Heart left ventricle (tissue), 16 donors: ENCODE data around the gene DIABLO. TPM values are rescaled to one million over a fixed set of nuclear protein-coding genes. Genes with fewer than 3 reads are reported as not detected.
A peak's percentile ranks its signal among the peaks of the same experiment; 100 is the strongest.

Experiments used
- ATAC-seq, 4 donors: fragments of 200-7000 bp; cut with Tn5 transposase; one replicate each; pipeline ENCODE4 v1.9.1; 2020 to 2022; ENCODE audit warnings: moderate library complexity in 4 of 4, mild to moderate bottlenecking in 3 of 4, moderate number of reproducible peaks in 1 of 4
- DNase-seq, 5 donors: peaks; one replicate each; pipeline ENCODE4 v3.0.0-alpha.2; 2020
- H3K27ac ChIP-seq, 12 donors: fragments of 200-600 bp; sonication (generic) in 4 of 12; one replicate each; pipeline versions ENCODE4 v1.5.0 to v1.8.0; 2016 to 2022; ENCODE audit warnings: mild to moderate bottlenecking in 2 of 12
- H3K27me3 ChIP-seq, 9 donors: fragments of 200-600 bp; sonication (generic) in 2 of 9; one replicate each; pipeline versions ENCODE4 v1.5.1 to v1.8.0; 2016 to 2022; ENCODE audit warnings: mild to moderate bottlenecking in 3 of 9
- H3K36me3 ChIP-seq, 9 donors: fragments of 200-600 bp; sonication (generic) in 2 of 9; one replicate each; pipeline versions ENCODE4 v1.5.0 to v1.8.0; 2018 to 2022; ENCODE audit warnings: mild to moderate bottlenecking in 2 of 9
- H3K4me1 ChIP-seq, 12 donors: fragments of 200-600 bp; sonication (generic) in 4 of 12; one replicate each; pipeline versions ENCODE4 v1.5.0 to v1.8.0; 2016 to 2022; ENCODE audit warnings: mild to moderate bottlenecking in 3 of 12
- H3K4me3 ChIP-seq, 12 donors: fragments of 200-600 bp; sonication (generic) in 4 of 12; one replicate each; pipeline versions ENCODE4 v1.5.0 to v1.8.0; 2017 to 2022; ENCODE audit warnings: mild to moderate bottlenecking in 9 of 12, moderate library complexity in 4 of 12
- H3K9me3 ChIP-seq, 12 donors: fragments of 200-600 bp; sonication (generic) in 4 of 12; one replicate each; pipeline versions ENCODE4 v1.5.0 to v1.8.0; 2016 to 2022; ENCODE audit warnings: mild to moderate bottlenecking in 1 of 12
- POLR2A ChIP-seq, 2 donors: fragments of 450-650 bp; IDR thresholded peaks; one replicate each; pipeline ENCODE4 v1.6.1; 2017; ENCODE audit warnings: antibody characterized with exemption in 2 of 2, mild to moderate bottlenecking in 2 of 2, moderate library complexity in 2 of 2
- WGBS, 4 donors: extraction: QIAGEN DNeasy Blood & Tissue Kit in 2 of 4; methylation state at CpG; one replicate each; pipeline versions ENCODE4 v1.1.5 to v1.1.7; 2013 to 2018; 5-methylcytosine and 5-hydroxymethylcytosine counted together
- intact Hi-C, 10 donors: fragments of 100-400 bp; cut with DNase I; formaldehyde crosslinking; loops; one replicate each; pipeline versions ENCODE4 v1.11.1 to v1.14.2; 2022
- polyA plus RNA-seq, 2 donors: library from polyadenylated mRNA; stranded (reverse); fragments of 200-250 nt; gene quantifications; one replicate each; pipeline ENCODE4 v1.2.3, GENCODE V29; 2013
- total RNA-seq, 9 donors: library from RNA; depleted of rRNA in 2 of 9; stranded (reverse); fragments of >200 nt in 2 of 9; fragmentation: NEBNext Ultra II Directional in 3 of 9; extraction: Animal tissue kit (Norgen Biotek cat#: 25700) in 3 of 9; gene quantifications; one replicate each; pipeline versions ENCODE4 v1.1.0 to v1.2.4, GENCODE V29; 2016 to 2023
- TF ChIP-seq, protein P1 (sequence below), 12 donors: fragments of 200-600 bp; sonication (generic) in 4 of 12; IDR thresholded peaks; one replicate each; pipeline versions ENCODE4 v1.5.0 to v1.8.0; 2018 to 2022; ENCODE audit warnings: antibody characterized with exemption in 12 of 12, mild to moderate bottlenecking in 5 of 12
- donor health status: ischemic (EF 13 %, LVEDD 7.1; RV severe dilation, severe dysfunction).
- donor health status: healthy with polysubstance abuse.
- donor health status: DM: no; HTN: yes; CAD: no.
- donor health status: DM: no; HTN: no; CAD: no.
- donor health status: ischemic (EF 25% LVEDD 6.9; RV normal size, moderate dysfunction).
- donor health status: ischemic (EF 25% LVEDD 5.7; RV mildly dilated, moderate dysfunction).
- donor health status: healthy.
- donor health status: DM: yes; HTN: yes; CAD: no.
- donor health status: ischemic (EF 35%, LVEDD 5.7; RV mildly dilated, moderate dysfunction).
- donor health status: nonischemic (EF 11% LVEDD 7.7; RV severe dilation, severe dysfunction).
- donor health status: DM: yes; HTN: yes; CAD: no.
- donor health status: PGD.
- donor health status: ischemic (EF 29% LVEDD 5.4; RV normal size, mild dysfunction).
- donor health status: nonischemic (EF 23%, LVEDD 6.1; RV moderate dilation, normal function).

DIABLO gene
- total and polyA plus RNA-seq, 11 donors: 26.4 to 72.6 (median 34.8) TPM

DNA sequence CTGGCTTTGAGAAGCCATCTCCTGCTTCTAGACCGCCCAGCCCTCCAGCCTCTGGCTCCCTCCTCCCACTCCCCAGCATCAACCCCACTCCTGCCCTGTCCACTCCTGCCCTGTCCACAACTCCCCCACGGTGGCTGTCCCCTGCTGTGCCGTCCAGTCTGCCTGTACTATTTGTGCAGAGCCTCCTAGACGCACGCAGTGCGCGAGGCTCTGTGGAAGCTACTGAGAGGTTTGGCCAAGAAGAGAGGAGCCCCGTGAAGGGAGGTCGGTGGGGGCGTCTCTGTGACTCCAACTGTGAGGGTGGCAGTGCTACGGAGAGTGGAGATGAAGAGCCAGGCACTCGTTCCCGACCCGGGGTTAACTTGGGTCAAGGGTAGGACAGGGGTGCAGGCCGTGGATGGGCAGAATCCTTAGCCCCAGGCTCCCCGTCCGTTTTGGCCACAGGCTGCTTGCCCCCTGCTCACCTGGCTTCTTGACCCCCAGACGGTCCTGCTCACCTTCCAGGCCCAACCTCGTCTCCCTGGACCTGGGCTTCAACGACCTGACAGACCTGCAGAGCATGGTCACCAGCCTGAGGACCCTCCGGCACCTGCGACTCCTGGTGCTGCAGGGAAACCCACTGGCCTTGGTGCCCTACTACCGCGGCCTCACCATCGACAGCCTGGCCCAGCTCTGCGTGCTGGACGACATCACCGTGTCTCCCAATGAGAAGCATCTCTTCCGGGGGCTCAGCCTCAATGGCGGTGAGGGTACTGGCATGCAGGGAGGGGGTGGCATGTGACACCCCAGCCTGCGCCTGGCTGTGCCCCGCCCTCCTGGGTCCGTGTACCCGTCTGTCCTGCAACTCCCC is 36.0 kb downstream of the DIABLO start:
- no peak overlapping the region for H3K4me3 ChIP-seq

DNA sequence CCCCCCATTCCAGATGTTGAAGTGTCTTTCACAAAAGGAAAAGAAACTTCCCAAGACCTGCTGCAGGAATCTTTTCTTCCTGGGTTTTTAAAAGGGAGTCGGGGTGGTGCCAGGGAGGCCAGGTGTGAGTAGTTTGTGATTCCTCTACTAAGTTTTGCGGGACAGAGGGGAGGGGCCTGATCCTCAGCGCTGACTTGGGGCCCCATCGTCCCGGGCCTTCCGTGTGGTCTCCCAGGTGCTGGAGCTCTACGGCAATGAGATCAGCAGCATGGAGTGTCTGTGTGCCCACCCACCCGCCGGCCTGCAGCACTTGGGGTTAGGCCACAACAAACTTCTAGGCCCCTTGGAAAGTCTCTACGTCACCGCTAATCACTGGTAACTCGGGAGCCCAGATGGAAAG is 38.4 kb downstream of the DIABLO start:
- no peak for TF ChIP-seq POLR2A (IDR thresholded peaks at IDR 0.05)
- TF ChIP-seq, protein P1, sequence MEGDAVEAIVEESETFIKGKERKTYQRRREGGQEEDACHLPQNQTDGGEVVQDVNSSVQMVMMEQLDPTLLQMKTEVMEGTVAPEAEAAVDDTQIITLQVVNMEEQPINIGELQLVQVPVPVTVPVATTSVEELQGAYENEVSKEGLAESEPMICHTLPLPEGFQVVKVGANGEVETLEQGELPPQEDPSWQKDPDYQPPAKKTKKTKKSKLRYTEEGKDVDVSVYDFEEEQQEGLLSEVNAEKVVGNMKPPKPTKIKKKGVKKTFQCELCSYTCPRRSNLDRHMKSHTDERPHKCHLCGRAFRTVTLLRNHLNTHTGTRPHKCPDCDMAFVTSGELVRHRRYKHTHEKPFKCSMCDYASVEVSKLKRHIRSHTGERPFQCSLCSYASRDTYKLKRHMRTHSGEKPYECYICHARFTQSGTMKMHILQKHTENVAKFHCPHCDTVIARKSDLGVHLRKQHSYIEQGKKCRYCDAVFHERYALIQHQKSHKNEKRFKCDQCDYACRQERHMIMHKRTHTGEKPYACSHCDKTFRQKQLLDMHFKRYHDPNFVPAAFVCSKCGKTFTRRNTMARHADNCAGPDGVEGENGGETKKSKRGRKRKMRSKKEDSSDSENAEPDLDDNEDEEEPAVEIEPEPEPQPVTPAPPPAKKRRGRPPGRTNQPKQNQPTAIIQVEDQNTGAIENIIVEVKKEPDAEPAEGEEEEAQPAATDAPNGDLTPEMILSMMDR (IDR thresholded peaks at IDR 0.05): no peak
- DNase-seq (no peak), ATAC-seq (no peak)
- Histone ChIP-seq H3K4me3 (no peak overlapping the region), H3K4me1 (peaks cover 0 to 13% (median 3%) of the 10 kb centered on the region in 12 donors), H3K27me3 (peaks cover 0 to 12% (median 2%) of the 10 kb centered on the region in 9 donors), H3K36me3 (no peaks in the 10 kb centered on the region), H3K27ac (no peak overlapping the region), H3K9me3 (no peaks in the 10 kb centered on the region)
- intact Hi-C loops: no loop called here
- 72 to 81% (median 75%) methylated on average over 12 of the region's 12 CpGs for WGBS, 4 donors

More for the DNA sequence above, 36.0 kb downstream of the DIABLO start:
- no peaks in the 10 kb centered on the region for H3K36me3 ChIP-seq
- H3K4me1 ChIP-seq: no peaks in the 10 kb centered on the region
- TF ChIP-seq, protein P1 (IDR thresholded peaks at IDR 0.05): no peak
- no peak for TF ChIP-seq POLR2A (IDR thresholded peaks at IDR 0.05)
- intact Hi-C loops: loop anchor here in 4 of 10 donors (5.0 to 10.0 kb wide), 4 partner anchors 55 to 138 kb away; no protein-coding TSS in a partner anchor
- H3K27me3 ChIP-seq: no peaks in the 10 kb centered on the region
- H3K27ac ChIP-seq: no peak overlapping the region
- DNase-seq: no peak
- ATAC-seq: peak in 1 of 4 donors; percentile 31
- 82 to 90% (median 85%) methylated on average over 21 to 34 of the region's 34 CpGs for WGBS, 4 donors
- no peaks in the 10 kb centered on the region for H3K9me3 ChIP-seq

DNA sequence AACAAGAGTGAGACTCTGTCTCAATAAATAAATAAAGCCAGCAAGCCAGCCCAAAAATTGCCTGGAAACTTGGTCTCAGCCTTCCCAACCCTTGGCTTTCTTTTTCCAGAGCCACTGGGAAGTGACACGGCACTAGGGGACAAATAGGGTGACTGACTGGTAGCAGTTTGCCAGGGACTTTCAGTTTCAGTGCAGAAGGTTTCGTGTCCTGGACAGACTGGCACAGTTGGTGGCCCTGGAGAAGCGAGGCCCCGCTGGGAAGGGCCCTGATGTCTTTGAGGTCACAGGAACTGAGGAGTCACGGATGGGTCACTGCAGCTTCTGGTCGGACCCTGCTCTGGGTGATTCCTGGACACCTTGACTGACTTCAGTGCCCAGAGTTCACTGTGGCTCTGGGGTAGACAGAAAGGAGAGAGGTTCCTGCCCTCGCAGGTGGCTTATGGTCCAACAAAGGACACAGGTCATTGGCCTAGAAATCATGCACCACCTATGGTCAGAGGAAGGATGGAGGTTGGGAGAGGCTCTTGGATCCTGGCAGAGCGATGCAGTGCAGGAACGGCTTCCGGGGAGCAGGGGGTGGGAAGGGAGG is 40.3 kb downstream of the DIABLO start:
- 87 to 91% (median 88%) methylated on average over 4 to 10 of the region's 10 CpGs for WGBS, 4 donors

More for the DNA sequence above, 40.3 kb downstream of the DIABLO start:
- TF ChIP-seq, protein P1 (IDR thresholded peaks at IDR 0.05): no peak
- no peak for TF ChIP-seq POLR2A (IDR thresholded peaks at IDR 0.05)
- Histone ChIP-seq H3K4me1 (peaks cover 0 to 13% (median 3%) of the 10 kb centered on the region in 12 donors), H3K36me3 (no peaks in the 10 kb centered on the region), H3K27me3 (peaks cover 0 to 12% (median 2%) of the 10 kb centered on the region in 9 donors), H3K9me3 (no peaks in the 10 kb centered on the region), H3K4me3 (no peak overlapping the region), H3K27ac (no peak overlapping the region)
- ATAC-seq: no peak
- intact Hi-C loops: no loop called here
- DNase-seq: no peak
